ENCODE data around the gene NPEPL1.

DNA sequence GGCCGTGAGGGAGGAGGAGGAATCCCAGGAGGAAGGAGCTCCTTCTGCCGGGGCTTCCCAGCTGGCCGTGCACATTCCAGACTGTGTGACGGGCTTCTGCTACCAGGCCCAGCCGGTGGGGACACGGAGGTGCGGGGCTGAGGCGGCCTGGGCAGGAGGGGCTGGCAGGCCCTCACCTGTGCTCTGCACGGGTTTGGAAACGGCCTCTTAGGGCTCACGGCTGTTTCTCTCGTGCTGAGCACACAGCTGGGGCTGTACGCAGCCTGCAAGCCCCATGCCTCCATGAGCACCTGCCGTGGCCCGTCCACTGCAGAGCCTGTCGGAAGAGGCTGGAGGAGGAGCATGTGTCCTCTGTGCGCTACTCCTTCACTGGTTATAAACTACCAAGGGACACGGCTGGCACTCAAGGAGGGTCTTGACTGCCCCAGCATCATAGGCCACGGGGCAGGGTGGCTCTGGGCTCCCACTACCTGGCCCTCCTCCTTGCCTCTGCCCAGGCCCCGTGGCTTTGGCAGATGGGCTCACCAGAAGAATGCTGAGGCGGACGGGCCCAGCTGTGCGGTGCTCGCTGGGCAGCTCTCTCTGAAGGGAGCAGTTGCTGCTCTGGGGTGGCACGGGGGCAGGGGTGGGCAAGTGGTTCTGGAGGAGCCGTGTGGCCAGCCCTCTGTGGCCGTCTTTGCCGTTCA, 15.8 kb downstream of the NPEPL1 start:
- TF ChIP-seq, protein P1, sequence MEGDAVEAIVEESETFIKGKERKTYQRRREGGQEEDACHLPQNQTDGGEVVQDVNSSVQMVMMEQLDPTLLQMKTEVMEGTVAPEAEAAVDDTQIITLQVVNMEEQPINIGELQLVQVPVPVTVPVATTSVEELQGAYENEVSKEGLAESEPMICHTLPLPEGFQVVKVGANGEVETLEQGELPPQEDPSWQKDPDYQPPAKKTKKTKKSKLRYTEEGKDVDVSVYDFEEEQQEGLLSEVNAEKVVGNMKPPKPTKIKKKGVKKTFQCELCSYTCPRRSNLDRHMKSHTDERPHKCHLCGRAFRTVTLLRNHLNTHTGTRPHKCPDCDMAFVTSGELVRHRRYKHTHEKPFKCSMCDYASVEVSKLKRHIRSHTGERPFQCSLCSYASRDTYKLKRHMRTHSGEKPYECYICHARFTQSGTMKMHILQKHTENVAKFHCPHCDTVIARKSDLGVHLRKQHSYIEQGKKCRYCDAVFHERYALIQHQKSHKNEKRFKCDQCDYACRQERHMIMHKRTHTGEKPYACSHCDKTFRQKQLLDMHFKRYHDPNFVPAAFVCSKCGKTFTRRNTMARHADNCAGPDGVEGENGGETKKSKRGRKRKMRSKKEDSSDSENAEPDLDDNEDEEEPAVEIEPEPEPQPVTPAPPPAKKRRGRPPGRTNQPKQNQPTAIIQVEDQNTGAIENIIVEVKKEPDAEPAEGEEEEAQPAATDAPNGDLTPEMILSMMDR (IDR thresholded peaks at IDR 0.05): no peak
- no peak for TF ChIP-seq POLR2AphosphoS5 (IDR thresholded peaks at IDR 0.05; ENCODE audit: insufficient read depth in 1 of 2, low read depth in 1 of 2)
